HepG2 (cell line): Measurements from ENCODE around the gene GADD45GIP1. TPM values are rescaled to one million over a fixed set of nuclear protein-coding genes. Genes with fewer than 3 reads are reported as not detected.

ENCODE experiments used
- ADNP ChIP-seq: sonication (generic); formaldehyde crosslinking; IDR thresholded peaks from 2 replicates; pipeline ENCODE4 v1.4.0; 2020; ENCODE audit warnings: missing genetic modification reagents
- ATM ChIP-seq: fragments of 450-650 bp; IDR thresholded peaks from 2 replicates; pipeline ENCODE4 v1.7.1; 2017; ENCODE audit warnings: mild to moderate bottlenecking, borderline replicate concordance
- BRD4 ChIP-seq: sonication (generic); formaldehyde crosslinking; IDR thresholded peaks from 2 replicates; pipeline ENCODE4 v1.4.0; 2020; ENCODE audit warnings: missing genetic modification reagents
- CBX5 ChIP-seq: sonication (generic); formaldehyde crosslinking; IDR thresholded peaks from 2 replicates; pipeline ENCODE4 v1.4.0; 2020; ENCODE audit warnings: missing genetic modification reagents, borderline replicate concordance
- CEBPG ChIP-seq: IDR thresholded peaks from 2 replicates; pipeline ENCODE4 v1.6.1; 2016
- CHD2 ChIP-seq: IDR thresholded peaks from 2 replicates; pipeline ENCODE4 v1.6.1; 2011; ENCODE audit warnings: low read depth, low read length, improper control_type of control experiment
- EP300 ChIP-seq, 3 experiments: sonication (generic) in 1 of 3; formaldehyde crosslinking in 1 of 3; IDR thresholded peaks; 2 replicates each; pipeline versions ENCODE4 v1.5.1 to v1.6.1; 2011 to 2020; ENCODE audit warnings: low read depth in 2 of 3, low read length in 2 of 3, borderline replicate concordance in 1 of 3, improper control_type of control experiment in 1 of 3, mild to moderate bottlenecking in 1 of 3, missing genetic modification reagents in 1 of 3, moderate library complexity in 1 of 3
- ERF ChIP-seq: IDR thresholded peaks from 2 replicates; pipeline ENCODE4 v1.6.1; 2018; ENCODE audit warnings: missing biosample characterization, missing genetic modification reagents
- ETV6 ChIP-seq: sonication (generic); formaldehyde crosslinking; conservative IDR thresholded peaks from 2 replicates; pipeline ENCODE4 v1.4.0; 2020; ENCODE audit warnings: missing genetic modification reagents
- FOXP4 ChIP-seq: sonication (generic); formaldehyde crosslinking; IDR thresholded peaks from 2 replicates; pipeline ENCODE4 v1.4.0; 2020; ENCODE audit warnings: missing genetic modification reagents
- GTF3A ChIP-seq: sonication (generic); formaldehyde crosslinking; conservative IDR thresholded peaks from 2 replicates; pipeline ENCODE4 v1.4.0; 2020; ENCODE audit warnings: mild to moderate bottlenecking, missing genetic modification reagents
- MIER3 ChIP-seq: IDR thresholded peaks from 2 replicates; pipeline ENCODE4 v1.6.1; 2016; ENCODE audit warnings: missing compliant biosample characterization, borderline replicate concordance
- PLRG1 ChIP-seq: fragments of 450-650 bp; conservative IDR thresholded peaks from 2 replicates; pipeline ENCODE4 v1.6.1; 2016
- RNF2 ChIP-seq: fragments of 450-650 bp; conservative IDR thresholded peaks from 2 replicates; pipeline ENCODE4 v1.6.1; 2016; ENCODE audit warnings: low read depth
- RXRB ChIP-seq: IDR thresholded peaks from 2 replicates; pipeline ENCODE4 v1.6.1; 2016; ENCODE audit warnings: borderline replicate concordance, missing genetic modification reagents, missing compliant biosample characterization
- SP5 ChIP-seq: IDR thresholded peaks from 2 replicates; pipeline ENCODE4 v1.6.1; 2016; ENCODE audit warnings: low read depth, borderline replicate concordance
- SRF ChIP-seq: IDR thresholded peaks from 2 replicates; pipeline ENCODE4 v1.6.1; 2011; ENCODE audit warnings: mild to moderate bottlenecking, low read depth, low read length, moderate library complexity
- ZIK1 ChIP-seq: sonication (generic); formaldehyde crosslinking; IDR thresholded peaks from 2 replicates; pipeline ENCODE4 v1.5.0; 2020; ENCODE audit warnings: mild to moderate bottlenecking, low read depth, missing genetic modification reagents, borderline replicate concordance
- ZNF275 ChIP-seq: sonication (generic); formaldehyde crosslinking; IDR thresholded peaks from 2 replicates; pipeline ENCODE4 v1.8.0; 2022; ENCODE audit warnings: missing genetic modification reagents, mild to moderate bottlenecking, inconsistent platforms, borderline replicate concordance
- ZNF292 ChIP-seq: sonication (generic); formaldehyde crosslinking; IDR thresholded peaks from 2 replicates; pipeline ENCODE4 v1.8.1; 2022; ENCODE audit warnings: mild to moderate bottlenecking, low read depth, missing genetic modification reagents, borderline replicate concordance
- ZNF362 ChIP-seq: sonication (generic); formaldehyde crosslinking; IDR thresholded peaks from 2 replicates; pipeline ENCODE4 v1.4.0; 2020; ENCODE audit warnings: missing genetic modification reagents, mild to moderate bottlenecking, borderline replicate concordance
- ZNF44 ChIP-seq: sonication (generic); formaldehyde crosslinking; IDR thresholded peaks from 2 replicates; pipeline ENCODE4 v1.5.1; 2020; ENCODE audit warnings: mild to moderate bottlenecking, missing genetic modification reagents
- ZNF501 ChIP-seq: sonication (generic); formaldehyde crosslinking; IDR thresholded peaks from 2 replicates; pipeline ENCODE4 v1.5.1; 2020; ENCODE audit warnings: mild to moderate bottlenecking, moderate library complexity, missing genetic modification reagents
- ZNF577 ChIP-seq: sonication (generic); formaldehyde crosslinking; IDR thresholded peaks from 2 replicates; pipeline ENCODE4 v1.4.0; 2020; ENCODE audit warnings: mild to moderate bottlenecking, low read depth, missing genetic modification reagents, borderline replicate concordance
- ZNF737 ChIP-seq: sonication (generic); formaldehyde crosslinking; IDR thresholded peaks from 2 replicates; pipeline ENCODE4 v1.5.0; 2020; ENCODE audit warnings: missing genetic modification reagents, mild to moderate bottlenecking, borderline replicate concordance
- polyA plus RNA-seq, 8 experiments: library from polyadenylated mRNA; depleted of rRNA in 3 of 8; stranded (reverse) in 7 of 8; unstranded in 1 of 8; fragments of >200 nt; fragmentation: Illumina TruSeq in 4 of 8; extraction: Trizol in 4 of 8; gene quantifications; 2 replicates each; pipeline versions ENCODE4 v1.2.1 to v1.2.3, GENCODE V29; 2011 to 2016; ENCODE audit warnings: low read depth in 4 of 8, missing spikeins in 1 of 8, mixed read lengths in 1 of 8; ENCODE audit not compliant: insufficient read depth in 1 of 8
- total RNA-seq, 5 experiments: library from RNA; depleted of rRNA; stranded (reverse); fragments of >200 nt; fragmentation: Illumina TruSeq; extraction: Trizol; gene quantifications; 2 replicates each; pipeline ENCODE4 v1.2.3, GENCODE V29; 2016; ENCODE audit warnings: low read depth in 1 of 5

Gene GADD45GIP1
- total and polyA plus RNA-seq, 2 of the 13 experiments (the other 11 are each of a cell fraction or from before 2014, with no cell fraction given) = 24.6 to 30.7 TPM

GRCh38 chr19:12937927-12938778, 18.9 kb downstream of the GADD45GIP1 start, which contains the start of gene CALR (continued):
- TF ChIP-seq FOXP4 (CRISPR knock-in tag) (peak; percentile 32; the same call in 1 of the 2 replicates), ZNF292 (no peak), ZNF737 (CRISPR knock-in tag) (no peak), ZNF362 (CRISPR knock-in tag) (no peak; the same call in 1 of the 2 replicates), CEBPG (no peak), BRD4 (no peak; the same call in 1 of the 2 replicates), EP300 (IDR thresholded peaks at IDR 0.05; ENCODE audit: low read depth in 2 of 2, low read length in 2 of 2) (no peak; a peak in 1 of 4 replicates), EP300 (CRISPR knock-in tag; IDR thresholded peaks at IDR 0.05; ENCODE audit: borderline replicate concordance) (peak; percentile 57), SP5 (CRISPR knock-in tag) (peak; percentile 19; the same call in 1 of the 2 replicates), CHD2 (0 out of 2 replicates have a peak, but pooled peaks have one; percentile 33), ERF (CRISPR knock-in tag) (no peak), ADNP (CRISPR knock-in tag) (no peak), SRF (peak; percentile 33; the same call in 1 of the 2 replicates), GTF3A (CRISPR knock-in tag) (no peak), RXRB (CRISPR knock-in tag) (0 out of 2 replicates have a peak, but pooled peaks have one; percentile 7), ZNF577 (CRISPR knock-in tag) (no peak), MIER3 (CRISPR knock-in tag) (0 out of 2 replicates have a peak, but pooled peaks have one; percentile 20), ZIK1 (CRISPR knock-in tag) (peak; percentile 90), ZNF44 (no peak), ZNF275 (CRISPR knock-in tag) (0 out of 2 replicates have a peak, but pooled peaks have one; percentile 82), ATM (no peak), ZNF501 (CRISPR knock-in tag) (no peak), ETV6 (peak; percentile 77), RNF2 (no peak), PLRG1 (no peak), CBX5 (0 out of 2 replicates have a peak, but pooled peaks have one; percentile 16)
